Dermis microvascular lymphatic vessel endothelial cell (primary cell): ENCODE results near the gene SRSF8. TPM values are rescaled to one million over a fixed set of nuclear protein-coding genes. Genes with fewer than 3 reads are reported as not detected.
A peak's percentile ranks its signal among the peaks of the same experiment; 100 is the strongest.

ENCODE experiments used
- DNase-seq, 2 donors: peaks; one replicate each; pipeline versions ENCODE4 v3.0.0 to v3.0.0-alpha.2; 2010; ENCODE audit warnings: low read depth in 2 of 2
- total RNA-seq: library from RNA; depleted of rRNA; stranded (reverse); fragments of >200 nt; gene quantifications from 2 replicates; pipeline ENCODE4 v1.2.1, GENCODE V29; 2014

The SRSF8 gene
- total RNA-seq, 1 donor from 2014 or later, result 19.1 TPM

- peak; percentile 92 to 97 for DNase-seq
Measured at GRCh38 chr11:95068549-95068948, 1.8 kb downstream of the SRSF8 start.

- DNase-seq, result no peak
Measured at GRCh38 chr11:95070471-95070870, 3.8 kb downstream of the SRSF8 start.

GRCh38 chr11:95072948-95073347 lies 6.2 kb downstream of the SRSF8 start:
- DNase-seq, result no peak

GRCh38 chr11:95074792-95075563 lies 8.3 kb downstream of the SRSF8 start:
- peak in 1 of 2 donors; percentile 34 for DNase-seq

GRCh38 chr11:95076416-95076815 lies 9.7 kb downstream of the SRSF8 start:
- peak in 1 of 2 donors; percentile 72 for DNase-seq

GRCh38 chr11:95076981-95077380 lies 10.3 kb downstream of the SRSF8 start:
- no peak for DNase-seq

GRCh38 chr11:95078526-95078925 lies 11.8 kb downstream of the SRSF8 start:
- no peak for DNase-seq

GRCh38 chr11:95081010-95081409 lies 14.3 kb downstream of the SRSF8 start:
- DNase-seq, result no peak

GRCh38 chr11:95081412-95081811 lies 14.7 kb downstream of the SRSF8 start:
- peak in 1 of 2 donors; percentile 34 for DNase-seq

GRCh38 chr11:95082576-95083001 lies 15.9 kb downstream of the SRSF8 start:
- DNase-seq, result no peak

- DNase-seq, result no peak
Measured at GRCh38 chr11:95084509-95084908, 17.8 kb downstream of the SRSF8 start.

- no peak for DNase-seq
Measured at GRCh38 chr11:95085117-95085816, 18.5 kb downstream of the SRSF8 start.

GRCh38 chr11:95086151-95086550 lies 19.4 kb downstream of the SRSF8 start:
- no peak for DNase-seq

- no peak for DNase-seq
Measured at GRCh38 chr11:95086836-95087570, 20.3 kb downstream of the SRSF8 start.

- no peak for DNase-seq
Measured at GRCh38 chr11:95088946-95089619, 22.4 kb downstream of the SRSF8 start.

- DNase-seq, result peak in 1 of 2 donors; percentile 88
Measured at GRCh38 chr11:95089620-95090542, 23.2 kb downstream of the SRSF8 start, which contains the start of gene ENDOD1. ENDOD1 (plus strand) TSS chr11:95089846; CDS start chr11:95089928, 82 bp downstream.

GRCh38 chr11:95091663-95092180 lies 25.0 kb downstream of the SRSF8 start:
- DNase-seq, result no peak

GRCh38 chr11:95092549-95093324 lies 26.0 kb downstream of the SRSF8 start:
- DNase-seq, result peak in 1 of 2 donors; percentile 34

GRCh38 chr11:95093548-95093947 lies 26.8 kb downstream of the SRSF8 start:
- no peak for DNase-seq
